Measurements from ENCODE around the gene PCDHGA5. TPM values are rescaled to one million over a fixed set of nuclear protein-coding genes. Genes with fewer than 3 reads are reported as not detected.
"Not testable (repeated sequence)": the region's sequence is repeated elsewhere in the genome, so short reads cannot be mapped to it uniquely, and the experiment has no call there.

Gene PCDHGA5
- total RNA-seq, 3 donors from 2014 or later: 5.4 to 9.4 (median 8.8) TPM

DNA sequence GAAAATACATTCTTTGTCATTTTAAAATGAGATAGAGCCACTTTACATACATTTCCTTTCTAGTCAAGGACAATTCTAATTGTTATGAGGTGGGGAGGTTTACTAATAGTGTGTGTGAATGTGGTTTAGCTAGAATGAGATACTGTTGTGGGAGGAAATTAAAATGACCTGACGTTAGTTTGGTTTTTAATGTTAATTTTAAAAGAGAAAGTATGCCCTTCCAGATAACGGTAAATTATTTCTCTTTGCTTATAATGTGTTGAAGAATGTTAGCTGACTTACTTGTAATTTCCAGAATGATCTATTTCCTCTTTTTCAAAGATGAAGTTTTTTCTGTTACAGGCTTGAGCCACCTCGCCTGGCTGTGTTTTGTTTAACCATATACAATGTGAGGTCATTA lies 41.7 kb upstream of the PCDHGA5 start:
- no peak for DNase-seq (ENCODE audit: low spot score in 2 of 2)
- TF ChIP-seq, protein P1, sequence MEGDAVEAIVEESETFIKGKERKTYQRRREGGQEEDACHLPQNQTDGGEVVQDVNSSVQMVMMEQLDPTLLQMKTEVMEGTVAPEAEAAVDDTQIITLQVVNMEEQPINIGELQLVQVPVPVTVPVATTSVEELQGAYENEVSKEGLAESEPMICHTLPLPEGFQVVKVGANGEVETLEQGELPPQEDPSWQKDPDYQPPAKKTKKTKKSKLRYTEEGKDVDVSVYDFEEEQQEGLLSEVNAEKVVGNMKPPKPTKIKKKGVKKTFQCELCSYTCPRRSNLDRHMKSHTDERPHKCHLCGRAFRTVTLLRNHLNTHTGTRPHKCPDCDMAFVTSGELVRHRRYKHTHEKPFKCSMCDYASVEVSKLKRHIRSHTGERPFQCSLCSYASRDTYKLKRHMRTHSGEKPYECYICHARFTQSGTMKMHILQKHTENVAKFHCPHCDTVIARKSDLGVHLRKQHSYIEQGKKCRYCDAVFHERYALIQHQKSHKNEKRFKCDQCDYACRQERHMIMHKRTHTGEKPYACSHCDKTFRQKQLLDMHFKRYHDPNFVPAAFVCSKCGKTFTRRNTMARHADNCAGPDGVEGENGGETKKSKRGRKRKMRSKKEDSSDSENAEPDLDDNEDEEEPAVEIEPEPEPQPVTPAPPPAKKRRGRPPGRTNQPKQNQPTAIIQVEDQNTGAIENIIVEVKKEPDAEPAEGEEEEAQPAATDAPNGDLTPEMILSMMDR (IDR thresholded peaks at IDR 0.05): no peak
- TF ChIP-seq POLR2AphosphoS5 (IDR thresholded peaks at IDR 0.05): no peak
- intact Hi-C loops (cut with DNase I; ENCODE audit: low total_unique reads): no loop called here
- Histone ChIP-seq H3K27me3 (no peaks in the 10 kb centered on the region), H3K9me3 (peaks cover 46 to 81% of the 10 kb centered on the region in 2 donors), H3K36me3 (no peaks in the 10 kb centered on the region), H3K27ac (no peak overlapping the region), H3K4me1 (no peaks in the 10 kb centered on the region), H3K4me3 (no peak overlapping the region)

DNA sequence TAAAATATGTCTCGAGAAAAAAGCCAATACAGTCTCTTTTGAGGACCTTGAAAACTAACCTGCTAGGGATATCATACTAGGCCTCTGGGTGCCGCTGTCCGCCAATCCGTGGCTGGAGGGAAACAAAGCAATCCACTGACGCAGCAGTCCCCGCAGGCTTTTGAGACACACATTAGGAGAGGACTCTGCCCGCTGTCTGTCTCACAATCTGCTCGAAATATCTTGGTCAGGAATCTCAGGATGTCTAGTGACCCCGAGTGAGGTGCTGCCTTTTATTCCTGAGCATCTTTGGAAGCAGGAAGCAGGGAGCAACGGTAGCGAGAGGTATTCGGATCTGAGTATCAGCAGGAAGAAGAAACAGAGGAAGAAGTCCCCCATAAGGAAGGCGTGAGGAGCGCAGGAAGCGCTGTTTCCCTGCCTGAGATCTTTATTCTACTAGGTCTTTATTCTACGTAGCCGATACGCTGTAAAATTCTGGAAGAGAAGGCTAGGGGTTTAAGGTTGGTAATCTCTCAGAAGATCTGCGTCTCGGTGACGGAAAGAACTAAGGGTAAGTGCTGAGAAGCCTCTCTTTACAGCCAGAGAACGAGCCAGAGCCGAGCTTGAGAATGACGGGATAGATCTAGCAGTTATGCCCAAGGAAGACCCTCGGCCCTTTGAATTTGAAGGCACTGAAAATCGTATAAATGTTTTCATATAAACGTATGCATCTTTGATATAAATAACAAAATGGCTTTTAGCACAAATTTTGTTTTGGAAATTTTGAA lies 37.7 kb upstream of the PCDHGA5 start:
- H3K27ac ChIP-seq: no peak overlapping the region
- peak in 1 of 2 donors; percentile 75 for DNase-seq (ENCODE audit: low spot score in 2 of 2)
- peaks cover 41 to 80% of the 10 kb centered on the region in 2 donors for H3K9me3 ChIP-seq

GRCh38 chr5:141328231-141328630 lies 35.7 kb upstream of the PCDHGA5 start:
- Histone ChIP-seq H3K4me3 (no peak overlapping the region), H3K36me3 (no peaks in the 10 kb centered on the region), H3K9me3 (peaks cover 57 to 88% of the 10 kb centered on the region in 2 donors), H3K4me1 (no peaks in the 10 kb centered on the region), H3K27me3 (no peaks in the 10 kb centered on the region), H3K27ac (no peak overlapping the region)
- no peak for TF ChIP-seq POLR2AphosphoS5 (IDR thresholded peaks at IDR 0.05)
- TF ChIP-seq, protein P1 (IDR thresholded peaks at IDR 0.05): no peak
- TF ChIP-seq POLR2A (IDR thresholded peaks at IDR 0.05): no peak
- intact Hi-C loops (cut with DNase I; ENCODE audit: low total_unique reads): no loop called here
- no peak for DNase-seq (ENCODE audit: low spot score in 2 of 2)

More for the DNA sequence above, 37.7 kb upstream of the PCDHGA5 start:
- intact Hi-C loops (cut with DNase I; ENCODE audit: low total_unique reads): no loop called here
- Histone ChIP-seq H3K36me3 (no peaks in the 10 kb centered on the region), H3K27me3 (no peaks in the 10 kb centered on the region), H3K4me3 (peak overlapping the region; percentile 8 to 51 (median 35)), H3K4me1 (no peaks in the 10 kb centered on the region)
- TF ChIP-seq, protein P1 (IDR thresholded peaks at IDR 0.05): no peak

DNA sequence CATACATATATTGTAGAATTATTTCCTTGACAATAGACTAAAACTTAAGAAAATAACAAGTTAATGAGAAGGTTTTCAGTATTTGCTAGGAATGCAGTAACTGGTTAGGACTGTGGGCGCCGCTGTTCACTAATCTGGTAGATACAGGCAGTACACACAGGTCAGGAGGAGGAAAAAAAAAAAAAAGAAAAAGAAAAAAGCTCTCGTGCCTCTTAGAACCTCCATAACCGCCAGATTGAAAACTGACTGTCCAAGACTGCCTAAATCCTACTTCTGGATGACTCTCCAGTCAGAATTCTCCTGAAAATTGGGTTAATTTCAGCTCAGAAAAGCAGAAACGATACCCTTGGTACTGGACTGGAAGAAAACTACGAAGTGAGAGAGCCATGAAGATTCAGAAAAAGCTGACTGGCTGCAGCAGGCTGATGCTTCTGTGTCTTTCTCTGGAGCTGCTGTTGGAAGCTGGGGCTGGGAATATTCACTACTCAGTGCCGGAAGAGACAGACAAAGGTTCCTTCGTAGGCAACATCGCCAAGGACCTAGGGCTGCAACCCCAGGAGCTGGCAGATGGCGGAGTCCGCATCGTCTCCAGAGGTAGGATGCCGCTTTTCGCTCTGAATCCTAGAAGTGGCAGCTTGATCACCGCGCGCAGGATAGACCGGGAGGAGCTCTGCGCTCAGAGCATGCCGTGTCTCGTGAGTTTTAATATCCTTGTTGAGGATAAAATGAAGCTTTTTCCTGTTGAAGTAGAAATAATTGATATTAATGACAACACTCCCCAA lies 33.5 kb upstream of the PCDHGA5 start, which contains the start of gene PCDHGA1:
PCDHGA1 (plus strand) TSS at position 216 of the 782 bp plus-strand sequence.
- H3K36me3 ChIP-seq: no peaks in the 10 kb centered on the region
- no peak for DNase-seq (ENCODE audit: low spot score in 2 of 2)
- TF ChIP-seq POLR2A (IDR thresholded peaks at IDR 0.05) (no peak), POLR2AphosphoS5 (IDR thresholded peaks at IDR 0.05) (no peak)
- TF ChIP-seq, protein P1 (IDR thresholded peaks at IDR 0.05): no peak
- intact Hi-C loops (cut with DNase I; ENCODE audit: low total_unique reads): no loop called here
- H3K4me1 ChIP-seq: no peaks in the 10 kb centered on the region
- H3K4me3 ChIP-seq: peak within 1 kb of the TSS in 1 of 3 donors; percentile 13
- no peaks in the 10 kb centered on the region for H3K27me3 ChIP-seq
- H3K9me3 ChIP-seq: peaks cover 59 to 93% of the 10 kb centered on the region in 2 donors
- no peak within 1 kb of the TSS for H3K27ac ChIP-seq

- H3K27ac ChIP-seq; H3K27me3 ChIP-seq; H3K4me3 ChIP-seq; intact Hi-C loops (cut with DNase I; ENCODE audit: low total_unique reads); DNase-seq (ENCODE audit: low spot score in 2 of 2); H3K4me1 ChIP-seq; H3K36me3 ChIP-seq: not testable (repeated sequence)
- H3K9me3 ChIP-seq: peaks cover 45 to 85% of the 10 kb centered on the region in 2 donors
Measured at GRCh38 chr5:141332571-141332970, 31.4 kb upstream of the PCDHGA5 start.
